Measurements from ENCODE around the gene BSPRY. TPM values are rescaled to one million over a fixed set of nuclear protein-coding genes. Genes with fewer than 3 reads are reported as not detected.

The BSPRY gene
- total RNA-seq, 1 donor from 2014 or later, result 0.58 TPM

GRCh38 chr9:113370806-113371325 is 21.5 kb downstream of the BSPRY start:
- no peak overlapping the region for H3K9ac ChIP-seq
- TF ChIP-seq CTCF (IDR thresholded peaks at IDR 0.05) (no peak), EZH2 (IDR thresholded peaks at IDR 0.05) (no peak), EZH2phosphoT487 (IDR thresholded peaks at IDR 0.05) (no peak)

GRCh38 chr9:113372059-113372458 is 22.7 kb downstream of the BSPRY start:
- peaks cover 7% of the 10 kb centered on the region for H3K27me3 Mint-ChIP-seq (ENCODE audit: insufficient read depth, low read depth)

More at GRCh38 chr9:113370806-113371325, 21.5 kb downstream of the BSPRY start:
- H3K27me3 ChIP-seq, result no peaks in the 10 kb centered on the region
- no peak for DNase-seq (ENCODE audit: low spot score)
- peaks cover 4% of the 10 kb centered on the region for H4K20me1 ChIP-seq (ENCODE audit: low read depth)
- H3K4me3 ChIP-seq, result no peak overlapping the region
- no peak overlapping the region for H2AFZ ChIP-seq (replicated peaks)
- Mint-ChIP-seq H3K27me3 (ENCODE audit: insufficient read depth, low read depth) (peaks cover 7% of the 10 kb centered on the region), H3K4me1 (peaks cover 6% of the 10 kb centered on the region), H3K9me3 (no peaks in the 10 kb centered on the region), H3K36me3 (no peaks in the 10 kb centered on the region), H3K4me3 (no peak overlapping the region), H3K27ac (no peak overlapping the region)
- H3K79me2 ChIP-seq (ENCODE audit: low read depth), result no peaks in the 10 kb centered on the region
- H3K4me2 ChIP-seq, result no peak overlapping the region
- no peaks in the 10 kb centered on the region for H3F3A ChIP-seq (ENCODE audit: low read depth)
- no peaks in the 10 kb centered on the region for H3K36me3 ChIP-seq
- H3K27ac ChIP-seq, result no peak overlapping the region
- H3K9me3 ChIP-seq (ENCODE audit: low read depth), result no peaks in the 10 kb centered on the region
- no peaks in the 10 kb centered on the region for H3K4me1 ChIP-seq

GRCh38 chr9:113373256-113373655 is 23.9 kb downstream of the BSPRY start:
- TF ChIP-seq CTCF (IDR thresholded peaks at IDR 0.05), result no peak
- no peak for TF ChIP-seq EZH2 (IDR thresholded peaks at IDR 0.05)
- no peak for TF ChIP-seq EZH2phosphoT487 (IDR thresholded peaks at IDR 0.05)
- Histone ChIP-seq H3K79me2 (ENCODE audit: low read depth) (no peaks in the 10 kb centered on the region), H3K4me2 (no peak overlapping the region), H3K36me3 (no peaks in the 10 kb centered on the region), H3K4me3 (no peak overlapping the region), H4K20me1 (ENCODE audit: low read depth) (peaks cover 4% of the 10 kb centered on the region), H3K9me3 (ENCODE audit: low read depth) (no peaks in the 10 kb centered on the region), H3F3A (ENCODE audit: low read depth) (peaks cover 11% of the 10 kb centered on the region), H3K4me1 (peaks cover 3% of the 10 kb centered on the region), H3K27me3 (no peaks in the 10 kb centered on the region), H2AFZ (replicated peaks) (no peak overlapping the region), H3K9ac (no peak overlapping the region), H3K27ac (no peak overlapping the region)
- no peaks in the 10 kb centered on the region for H3K36me3 Mint-ChIP-seq
- DNase-seq (ENCODE audit: low spot score), result no peak
- no peak overlapping the region for H3K4me3 Mint-ChIP-seq
- no peak overlapping the region for H3K27ac Mint-ChIP-seq
- no peaks in the 10 kb centered on the region for H3K9me3 Mint-ChIP-seq
- H3K27me3 Mint-ChIP-seq (ENCODE audit: insufficient read depth, low read depth), result peaks cover 4% of the 10 kb centered on the region
- H3K4me1 Mint-ChIP-seq, result peaks cover 6% of the 10 kb centered on the region

More at GRCh38 chr9:113372059-113372458, 22.7 kb downstream of the BSPRY start:
- Histone ChIP-seq H2AFZ (replicated peaks) (no peak overlapping the region), H3K4me1 (no peaks in the 10 kb centered on the region), H3F3A (ENCODE audit: low read depth) (peaks cover 6% of the 10 kb centered on the region), H3K27ac (no peak overlapping the region), H3K9me3 (ENCODE audit: low read depth) (no peaks in the 10 kb centered on the region), H3K79me2 (ENCODE audit: low read depth) (no peaks in the 10 kb centered on the region), H3K4me3 (no peak overlapping the region), H3K36me3 (no peaks in the 10 kb centered on the region), H3K9ac (no peak overlapping the region), H3K4me2 (no peak overlapping the region), H3K27me3 (no peaks in the 10 kb centered on the region), H4K20me1 (ENCODE audit: low read depth) (peaks cover 4% of the 10 kb centered on the region)
- Mint-ChIP-seq H3K36me3 (no peaks in the 10 kb centered on the region), H3K9me3 (no peaks in the 10 kb centered on the region), H3K4me1 (peaks cover 6% of the 10 kb centered on the region), H3K27ac (no peak overlapping the region), H3K4me3 (no peak overlapping the region)
- TF ChIP-seq EZH2phosphoT487 (IDR thresholded peaks at IDR 0.05) (no peak), EZH2 (IDR thresholded peaks at IDR 0.05) (no peak)
- no peak for DNase-seq (ENCODE audit: low spot score)

DNA sequence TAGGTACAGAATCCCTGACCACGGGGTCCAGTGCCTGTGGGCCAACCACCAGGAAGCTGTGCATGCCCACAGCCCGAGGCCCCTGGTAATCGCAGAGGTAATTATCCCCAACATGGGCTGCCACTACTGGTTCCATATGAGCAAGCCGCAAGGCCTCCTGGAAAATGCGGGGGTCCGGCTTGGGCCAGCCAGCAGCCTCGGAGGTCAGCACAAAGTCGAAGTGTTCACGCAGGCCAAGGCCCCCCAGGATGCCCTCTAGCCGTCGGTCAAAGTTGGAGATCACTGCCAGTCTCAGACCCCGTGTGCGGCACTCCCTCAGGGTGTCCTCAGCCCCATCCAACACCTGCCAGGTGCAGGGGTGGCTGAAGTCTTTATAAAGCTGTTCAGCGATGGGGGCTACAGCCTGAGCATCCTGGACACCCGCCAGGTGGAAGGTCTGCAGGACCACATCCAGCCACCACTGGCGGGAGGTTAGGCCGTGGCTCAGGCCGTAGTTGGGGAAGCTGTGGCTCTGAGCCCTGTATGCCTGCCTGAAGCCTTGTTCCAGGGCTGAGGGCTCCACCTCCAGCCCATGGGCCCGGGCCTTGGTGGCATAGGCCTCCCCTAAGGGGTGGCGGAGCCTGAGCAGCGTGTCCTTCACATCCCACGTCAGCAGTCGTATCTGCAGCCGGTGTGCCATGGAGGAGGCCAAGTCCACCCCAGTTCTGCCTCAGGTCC is 24.5 kb downstream of the BSPRY start:
- H3K27ac Mint-ChIP-seq, result no peak overlapping the region
- TF ChIP-seq CTCF (IDR thresholded peaks at IDR 0.05) (no peak), EZH2 (IDR thresholded peaks at IDR 0.05) (no peak), EZH2phosphoT487 (IDR thresholded peaks at IDR 0.05) (no peak)

More for the DNA sequence above, 24.5 kb downstream of the BSPRY start:
- H3K9me3 Mint-ChIP-seq, result no peaks in the 10 kb centered on the region
- no peaks in the 10 kb centered on the region for H3K36me3 Mint-ChIP-seq
- no peak overlapping the region for H3K27ac ChIP-seq
- no peaks in the 10 kb centered on the region for H3K27me3 ChIP-seq
- H3K9me3 ChIP-seq (ENCODE audit: low read depth), result no peaks in the 10 kb centered on the region
- no peak overlapping the region for H3K4me3 Mint-ChIP-seq
- no peak overlapping the region for H3K9ac ChIP-seq
- peaks cover 6% of the 10 kb centered on the region for H3K4me1 Mint-ChIP-seq
- no peaks in the 10 kb centered on the region for H3K36me3 ChIP-seq
- H3K4me3 ChIP-seq, result no peak overlapping the region
- H2AFZ ChIP-seq (replicated peaks), result no peak overlapping the region
- H3K79me2 ChIP-seq (ENCODE audit: low read depth), result no peaks in the 10 kb centered on the region
- H3K4me2 ChIP-seq, result no peak overlapping the region
- peaks cover 3% of the 10 kb centered on the region for H3K4me1 ChIP-seq
- no peak for DNase-seq (ENCODE audit: low spot score)
- peaks cover 4% of the 10 kb centered on the region for H4K20me1 ChIP-seq (ENCODE audit: low read depth)
- peaks cover 4% of the 10 kb centered on the region for H3K27me3 Mint-ChIP-seq (ENCODE audit: insufficient read depth, low read depth)
- peaks cover 11% of the 10 kb centered on the region for H3F3A ChIP-seq (ENCODE audit: low read depth)

All from neural progenitor cell (in vitro differentiated cells).